GM21528 (cell line): ENCODE data around the gene CATSPER1.
"Not testable (repeated sequence)": the region's sequence is repeated elsewhere in the genome, so short reads cannot be mapped to it uniquely, and the experiment has no call there.

Experiments
- ATAC-seq: cut with Tn5 transposase; IDR thresholded peaks from one replicate; pipeline ENCODE4 v1.9.1; 2021; ENCODE audit warnings: mild to moderate bottlenecking, moderate library complexity; ENCODE audit not compliant: unreplicated experiment, low FRiP score

The CATSPER1 gene

DNA sequence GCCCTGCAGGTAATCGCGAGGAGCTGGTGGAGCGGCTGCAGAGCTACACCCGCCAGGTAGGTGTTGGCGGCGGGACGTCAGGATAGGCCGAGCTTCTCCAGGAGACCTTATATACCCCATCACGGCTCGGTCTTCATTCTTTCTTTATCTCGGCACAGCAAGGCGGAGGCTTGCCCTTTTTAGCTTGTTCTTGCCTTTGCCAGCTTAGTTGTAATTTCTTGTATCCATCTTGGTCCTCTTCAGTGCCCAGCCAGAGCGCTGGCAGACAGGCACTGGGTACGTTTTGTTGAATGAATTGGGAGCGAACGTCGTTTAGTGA is 26.3 kb upstream of the CATSPER1 start:
- no peak for ATAC-seq

- ATAC-seq: peak; percentile 93
Observed at GRCh38 chr11:66051766-66052663, 25.7 kb upstream of the CATSPER1 start, which contains the start of gene SF3B2. SF3B2 (plus strand) TSS chr11:66052364; CDS start chr11:66052385, 21 bp downstream.

GRCh38 chr11:66051371-66051765 is 25.1 kb upstream of the CATSPER1 start:
- no peak for ATAC-seq

DNA sequence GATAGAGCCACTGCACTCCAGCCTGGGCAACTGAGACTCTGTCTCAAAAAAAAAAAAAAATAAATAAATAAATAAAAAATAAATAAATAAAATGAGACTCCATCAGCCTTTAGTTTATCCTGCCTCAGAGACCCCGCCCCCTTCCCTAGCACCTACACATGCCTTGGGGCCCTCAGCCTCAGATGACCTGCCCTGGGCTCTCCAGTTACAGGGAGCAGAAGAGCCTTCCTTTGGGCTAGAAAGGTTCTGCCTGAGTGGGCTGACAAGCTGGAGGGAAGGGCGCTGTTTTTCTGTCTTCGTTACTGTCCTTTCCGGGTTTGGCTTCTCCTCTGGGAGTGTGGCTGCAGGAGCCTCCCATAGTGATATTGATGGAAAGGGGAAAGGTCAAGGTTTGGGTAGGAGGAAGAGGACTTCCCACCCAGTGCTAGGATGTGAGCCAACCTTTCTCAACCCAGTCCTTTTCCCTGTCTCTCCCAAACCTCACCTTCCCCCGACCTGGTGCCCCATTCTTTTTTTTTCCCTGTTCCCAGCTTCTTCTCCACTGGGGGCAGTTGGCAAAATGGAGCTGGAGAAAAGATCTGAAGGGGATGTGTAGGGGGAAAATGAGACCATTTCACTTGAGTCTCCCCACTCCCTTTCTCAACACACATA is 24.4 kb upstream of the CATSPER1 start:
- no peak for ATAC-seq

- no peak for ATAC-seq
Observed at GRCh38 chr11:66048547-66049323, 22.5 kb upstream of the CATSPER1 start, which contains the start of gene GAL3ST3. GAL3ST3 (minus strand) TSS chr11:66049161; CDS start chr11:66045415, 3,746 bp downstream.

DNA sequence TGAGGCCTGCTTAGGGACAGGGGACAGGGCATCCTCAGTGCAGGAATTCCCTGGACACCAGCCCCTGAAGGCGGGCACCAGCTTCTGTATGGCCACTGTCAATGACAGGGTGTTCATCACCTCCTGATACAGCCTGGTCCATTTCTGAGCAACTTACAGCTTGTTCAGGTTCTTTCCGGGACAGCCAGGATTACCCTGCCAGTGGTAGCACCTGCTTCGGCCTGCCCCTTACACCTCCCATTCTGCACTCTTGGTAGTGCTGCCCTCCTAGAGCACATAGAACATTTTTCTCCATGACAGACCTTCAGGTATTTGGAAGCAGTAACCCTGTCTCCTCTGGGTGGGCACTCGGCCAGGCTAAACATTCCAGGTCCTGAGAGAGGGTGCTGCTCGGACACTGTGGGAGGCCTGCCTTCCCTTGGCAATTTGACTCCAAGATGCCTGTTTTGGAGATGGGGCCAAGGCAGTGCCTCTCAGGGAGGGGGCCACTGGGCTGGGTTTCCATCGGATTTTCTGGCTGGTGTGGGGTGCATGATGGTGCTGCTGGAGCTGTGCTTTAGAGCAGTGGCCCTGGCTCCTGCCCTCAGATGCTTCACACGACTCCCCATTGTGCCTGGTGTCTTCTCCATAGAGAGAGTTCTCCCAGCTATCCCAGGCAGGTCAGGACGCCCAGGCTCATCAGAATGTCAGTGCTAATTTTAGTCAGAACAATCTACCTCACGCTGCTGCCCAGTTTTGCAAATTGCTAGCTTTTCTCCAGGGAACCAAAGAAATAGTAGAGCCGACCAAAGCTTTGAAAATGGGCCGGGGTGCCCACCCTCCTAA is 21.5 kb upstream of the CATSPER1 start:
- no peak for ATAC-seq

DNA sequence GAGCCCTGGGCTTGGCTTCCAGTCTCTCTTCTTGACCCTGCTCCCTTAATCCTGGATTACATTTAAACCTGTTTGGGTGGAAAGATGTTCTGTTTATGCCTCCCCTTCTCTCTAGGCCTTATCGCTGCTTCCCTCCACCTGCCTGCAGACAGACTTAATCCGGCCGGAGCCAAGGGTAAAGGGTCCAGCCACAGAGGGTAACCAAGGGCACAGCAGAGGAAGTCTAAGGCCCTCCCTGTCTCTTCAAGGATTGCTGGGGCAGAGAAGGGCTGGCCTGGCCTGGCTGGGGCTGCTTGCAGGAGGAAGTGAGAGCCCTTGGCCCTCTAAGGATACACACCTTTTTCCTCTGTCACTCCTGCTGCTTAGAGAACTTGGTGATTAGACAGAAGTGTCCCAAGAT is 20.6 kb upstream of the CATSPER1 start:
- no peak for ATAC-seq

DNA sequence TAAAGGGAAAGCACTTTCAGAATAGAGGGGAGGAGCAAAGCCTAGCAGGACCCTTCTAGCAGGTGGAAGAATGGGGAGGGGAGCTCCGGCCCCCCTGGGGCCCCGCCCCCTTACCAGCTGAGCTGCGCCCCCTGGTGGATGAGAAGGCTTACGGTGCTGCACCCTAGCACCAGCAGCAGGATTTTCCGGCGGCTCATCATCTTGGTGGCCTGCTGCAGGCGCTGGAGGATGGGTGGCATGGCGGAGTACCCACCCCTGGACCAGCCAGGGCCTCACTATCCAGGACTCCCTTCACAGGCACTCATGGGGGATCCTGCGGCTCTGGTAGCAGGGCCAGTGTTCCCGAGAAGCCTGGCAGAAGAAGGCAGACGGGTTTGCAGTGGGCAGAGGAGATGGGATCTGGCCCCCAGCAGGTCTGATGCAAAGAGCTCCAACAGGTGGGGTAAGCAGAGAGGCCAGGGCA is 18.9 kb upstream of the CATSPER1 start:
- ATAC-seq: no peak

DNA sequence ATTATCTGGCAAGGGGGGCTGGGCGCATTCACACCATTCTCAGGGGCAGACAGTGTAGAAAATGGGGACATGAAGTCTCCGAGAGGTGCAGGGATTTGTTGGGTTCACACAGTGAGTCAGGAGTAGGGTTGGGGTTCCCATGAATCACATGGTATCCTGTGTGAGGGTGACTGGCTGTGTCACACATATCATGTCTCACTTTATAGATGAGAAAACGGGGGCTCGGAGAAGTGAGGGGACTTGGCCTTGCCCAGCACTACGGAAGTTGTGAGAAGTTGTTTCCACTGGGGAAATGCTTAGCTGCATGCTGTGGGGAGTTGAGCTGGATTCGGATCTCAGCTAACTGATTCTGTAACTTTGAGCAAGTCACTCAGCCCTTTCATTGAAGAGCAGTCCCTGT is 18.5 kb upstream of the CATSPER1 start:
- no peak for ATAC-seq

DNA sequence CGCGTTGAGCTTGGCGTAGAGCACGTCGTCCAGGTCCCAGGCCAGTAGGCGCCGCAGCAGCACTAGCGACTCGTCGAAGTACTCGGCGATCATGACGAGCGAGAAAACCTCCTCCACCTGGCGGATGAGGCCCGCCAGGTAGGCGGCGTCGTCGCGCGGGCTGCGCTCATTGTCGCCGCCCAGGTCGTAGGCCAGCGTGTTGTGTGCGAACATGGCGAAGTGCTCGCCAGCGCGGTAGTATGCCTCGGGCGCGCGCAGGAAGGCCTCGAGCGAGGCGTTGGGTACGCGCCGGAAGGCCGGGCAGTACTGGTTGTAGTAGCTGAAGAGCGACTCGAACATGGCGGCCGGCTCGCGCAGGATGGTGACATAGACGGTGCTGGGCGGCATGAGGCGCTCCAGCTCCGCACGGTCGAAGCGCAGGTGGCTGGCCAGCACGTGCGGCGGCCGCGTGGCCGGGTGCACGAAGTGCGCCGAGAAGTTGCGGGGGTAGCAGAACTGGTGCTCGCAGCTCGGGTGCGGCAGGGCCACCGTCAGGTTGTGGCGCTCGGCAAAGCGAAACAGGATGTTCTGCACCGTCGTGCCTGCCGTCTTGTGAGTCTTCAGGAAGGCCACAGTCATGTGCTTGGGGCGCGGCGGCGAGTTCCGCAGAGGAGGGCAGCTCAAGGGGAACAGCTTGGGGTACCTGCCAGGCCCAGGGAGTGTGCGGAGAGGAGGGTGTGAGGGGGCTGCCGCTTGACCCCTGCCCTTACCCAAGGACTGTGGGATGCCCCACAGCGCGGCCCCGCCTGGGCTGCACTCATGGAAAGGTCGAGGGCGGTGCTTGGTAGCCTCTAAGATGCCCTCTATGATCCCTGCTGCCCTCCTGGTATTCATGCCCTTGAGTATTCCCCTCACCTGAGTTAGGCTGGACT is 17.0 kb upstream of the CATSPER1 start:
- no peak for ATAC-seq

- ATAC-seq: no peak
Observed at GRCh38 chr11:66042227-66042995, 16.1 kb upstream of the CATSPER1 start.

DNA sequence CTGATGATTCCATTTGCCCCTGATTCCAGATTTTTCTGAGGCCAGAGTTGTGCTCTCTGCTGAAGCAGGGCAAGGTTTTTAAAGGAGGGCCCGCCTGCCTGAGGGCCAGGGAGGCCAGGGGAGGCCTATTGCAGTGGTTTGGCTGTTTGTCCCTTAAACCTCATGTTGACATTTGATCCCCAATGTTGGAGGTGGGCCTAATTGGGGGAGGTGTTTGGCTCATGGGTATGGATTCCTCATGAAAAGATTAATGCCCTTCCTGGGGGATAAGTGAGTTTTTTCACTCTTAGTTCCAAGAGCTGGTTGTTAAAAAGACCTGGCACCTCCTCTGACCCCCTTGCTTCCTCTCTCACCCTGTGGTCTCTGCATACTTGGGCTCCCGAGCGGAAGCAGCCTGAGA is 13.5 kb upstream of the CATSPER1 start:
- no peak for ATAC-seq

DNA sequence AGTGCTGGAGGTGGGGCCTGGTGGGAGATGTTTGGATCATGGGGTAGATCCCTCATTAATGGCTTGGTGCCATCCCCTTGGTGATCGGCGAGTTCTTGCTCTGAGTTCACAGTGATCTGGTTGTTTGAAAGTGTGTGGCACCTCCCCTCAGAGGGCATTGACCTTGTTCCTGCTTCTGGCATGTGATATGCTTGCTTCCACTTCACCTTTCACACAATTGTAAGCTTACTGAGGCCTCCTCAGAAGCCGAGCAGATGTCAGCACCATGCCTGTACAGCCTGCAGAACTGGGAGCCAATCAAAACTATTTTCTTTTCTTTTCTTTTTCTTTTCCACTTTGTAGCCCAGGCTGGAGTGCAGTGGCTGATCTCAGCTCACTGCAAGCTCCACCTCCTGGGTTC is 11.0 kb upstream of the CATSPER1 start:
- ATAC-seq: no peak

DNA sequence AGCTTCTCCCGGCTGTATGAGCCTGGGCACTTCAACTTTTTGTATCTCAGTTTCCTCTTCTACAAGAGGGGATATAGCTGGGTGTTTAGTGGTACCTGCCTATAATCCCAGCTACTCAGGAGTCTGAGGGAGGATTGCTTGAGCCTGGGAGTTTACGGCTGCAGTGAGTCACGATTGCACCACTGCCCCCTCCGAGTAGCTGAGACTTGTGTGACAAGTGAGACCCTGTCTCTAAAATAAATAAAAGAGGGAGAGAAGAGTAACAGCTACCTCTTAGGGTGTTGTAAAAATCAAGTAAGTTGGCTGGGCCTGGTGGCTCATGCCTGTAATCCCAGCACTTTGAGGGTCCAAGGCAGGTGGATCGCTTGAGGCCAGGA is 10.0 kb upstream of the CATSPER1 start:
- no peak for ATAC-seq

GRCh38 chr11:66035653-66036333 is 9.5 kb upstream of the CATSPER1 start:
- ATAC-seq: no peak

DNA sequence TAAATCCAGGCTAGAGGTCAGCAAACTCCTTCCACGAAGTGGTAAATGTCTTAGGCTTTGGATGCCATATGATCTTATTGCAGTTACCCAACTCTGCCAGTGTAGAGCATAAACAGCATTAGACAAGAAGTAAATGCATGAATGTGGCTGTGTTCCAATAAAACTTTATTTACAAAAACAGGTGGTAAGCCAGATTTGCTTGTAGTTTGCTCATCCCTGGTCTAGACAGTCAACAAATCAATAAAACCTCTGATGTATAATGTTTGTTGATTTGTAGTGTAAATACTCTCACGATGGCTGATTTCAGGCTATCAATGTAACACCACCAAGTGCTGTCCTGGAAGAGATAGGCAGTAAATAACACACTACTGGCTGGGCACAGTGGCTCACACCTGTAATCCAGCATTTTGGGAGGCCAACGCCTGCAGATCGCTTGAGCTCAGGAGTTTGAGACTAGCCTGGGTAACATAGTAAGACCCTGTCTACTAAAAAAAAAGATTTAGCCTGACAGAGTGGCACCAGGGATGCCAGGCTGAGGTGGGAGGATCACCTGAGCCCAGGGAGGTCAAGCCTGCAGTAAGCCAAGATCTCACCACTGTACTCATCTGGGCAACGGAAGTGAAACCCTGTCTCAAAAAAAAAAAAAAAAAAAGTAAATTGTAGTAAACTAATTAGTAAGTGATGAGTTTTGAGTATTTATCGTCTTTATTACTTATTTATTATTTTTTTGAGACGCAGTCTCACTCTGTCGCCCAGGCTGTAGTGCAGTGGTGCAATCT is 6.9 kb upstream of the CATSPER1 start:
- ATAC-seq: no peak

GRCh38 chr11:66023186-66023440 is 3.2 kb downstream of the CATSPER1 start:
- ATAC-seq: not testable (repeated sequence)
